HepG2 (cell line): ENCODE results near the gene ZCCHC3. TPM values are rescaled to one million over a fixed set of nuclear protein-coding genes. Genes with fewer than 3 reads are reported as not detected.

Source experiments
- ADNP ChIP-seq: sonication (generic); formaldehyde crosslinking; IDR thresholded peaks from 2 replicates; pipeline ENCODE4 v1.4.0; 2020; ENCODE audit warnings: missing genetic modification reagents
- CHD4 ChIP-seq: fragments of 200-600 bp; sonication (generic); IDR thresholded peaks from 2 replicates; pipeline ENCODE4 v1.7.0; 2017; ENCODE audit warnings: mild to moderate bottlenecking, low read length, borderline replicate concordance
- HDAC6 ChIP-seq: fragments of 200-600 bp; sonication (generic); IDR thresholded peaks from 2 replicates; pipeline ENCODE4 v1.7.0; 2017; ENCODE audit warnings: mild to moderate bottlenecking, antibody characterized with exemption, low read length, low read depth
- HMG20A ChIP-seq: IDR thresholded peaks from 2 replicates; pipeline ENCODE4 v1.6.1; 2016; ENCODE audit warnings: borderline replicate concordance
- HOXD1 ChIP-seq: sonication (generic); formaldehyde crosslinking; IDR thresholded peaks from 2 replicates; pipeline ENCODE4 v1.5.0; 2020; ENCODE audit warnings: missing genetic modification reagents
- MIER2 ChIP-seq: IDR thresholded peaks from 2 replicates; pipeline ENCODE4 v1.6.1; 2016; ENCODE audit warnings: missing biosample characterization, missing genetic modification reagents
- U2AF2 ChIP-seq: fragments of 200-400 bp; formaldehyde crosslinking; IDR thresholded peaks from 2 replicates; pipeline ENCODE4 v1.6.1; 2017; ENCODE audit warnings: low read depth, mild to moderate bottlenecking, low read length
- ZFP90 ChIP-seq: sonication (generic); formaldehyde crosslinking; IDR thresholded peaks from 2 replicates; pipeline ENCODE4 v1.8.0; 2022; ENCODE audit warnings: missing genetic modification reagents, mild to moderate bottlenecking, inconsistent platforms, borderline replicate concordance
- ZFX ChIP-seq: sonication (generic); formaldehyde crosslinking; IDR thresholded peaks from 2 replicates; pipeline ENCODE4 v1.4.0; 2020; ENCODE audit warnings: mild to moderate bottlenecking, low read depth, missing genetic modification reagents, moderate library complexity
- ZIK1 ChIP-seq: sonication (generic); formaldehyde crosslinking; IDR thresholded peaks from 2 replicates; pipeline ENCODE4 v1.5.0; 2020; ENCODE audit warnings: mild to moderate bottlenecking, low read depth, missing genetic modification reagents, borderline replicate concordance
- ZNF232 ChIP-seq: sonication (generic); formaldehyde crosslinking; IDR thresholded peaks from 2 replicates; pipeline ENCODE4 v1.4.0; 2020; ENCODE audit warnings: missing genetic modification reagents, borderline replicate concordance
- ZNF569 ChIP-seq: sonication (generic); formaldehyde crosslinking; IDR thresholded peaks from 2 replicates; pipeline ENCODE4 v1.5.0; 2020; ENCODE audit warnings: mild to moderate bottlenecking, missing genetic modification reagents, moderate library complexity, borderline replicate concordance
- ZNF589 ChIP-seq: sonication (generic); formaldehyde crosslinking; conservative IDR thresholded peaks from 2 replicates; pipeline ENCODE4 v1.8.0; 2022; ENCODE audit warnings: mild to moderate bottlenecking, moderate library complexity, missing genetic modification reagents
- ZNF616 ChIP-seq: sonication (generic); formaldehyde crosslinking; IDR thresholded peaks from 2 replicates; pipeline ENCODE4 v1.5.0; 2020; ENCODE audit warnings: low read depth, mild to moderate bottlenecking, missing genetic modification reagents
- ZNF629 ChIP-seq: sonication (generic); formaldehyde crosslinking; conservative IDR thresholded peaks from 2 replicates; pipeline ENCODE4 v1.5.0; 2020; ENCODE audit warnings: missing genetic modification reagents
- ZNF761 ChIP-seq: sonication (generic); formaldehyde crosslinking; conservative IDR thresholded peaks from 2 replicates; pipeline ENCODE4 v1.4.0; 2020; ENCODE audit warnings: mild to moderate bottlenecking, missing genetic modification reagents
- ZSCAN9 ChIP-seq: IDR thresholded peaks from 2 replicates; pipeline ENCODE4 v1.6.1; 2016; ENCODE audit warnings: borderline replicate concordance
- polyA plus RNA-seq, 8 experiments: library from polyadenylated mRNA; depleted of rRNA in 3 of 8; stranded (reverse) in 7 of 8; unstranded in 1 of 8; fragments of >200 nt; fragmentation: Illumina TruSeq in 4 of 8; extraction: Trizol in 4 of 8; gene quantifications; 2 replicates each; pipeline versions ENCODE4 v1.2.1 to v1.2.3, GENCODE V29; 2011 to 2016; ENCODE audit warnings: low read depth in 4 of 8, missing spikeins in 1 of 8, mixed read lengths in 1 of 8; ENCODE audit not compliant: insufficient read depth in 1 of 8
- total RNA-seq, 5 experiments: library from RNA; depleted of rRNA; stranded (reverse); fragments of >200 nt; fragmentation: Illumina TruSeq; extraction: Trizol; gene quantifications; 2 replicates each; pipeline ENCODE4 v1.2.3, GENCODE V29; 2016; ENCODE audit warnings: low read depth in 1 of 5
- TF ChIP-seq, protein P1 (sequence below): sonication (generic); formaldehyde crosslinking; IDR thresholded peaks from 2 replicates; pipeline ENCODE4 v1.4.0; 2020; ENCODE audit warnings: low read depth, mild to moderate bottlenecking, missing genetic modification reagents
- TF ChIP-seq, protein P2 (sequence below): sonication (generic); formaldehyde crosslinking; IDR thresholded peaks from 2 replicates; pipeline ENCODE4 v1.4.0; 2020; ENCODE audit warnings: mild to moderate bottlenecking, missing genetic modification reagents, borderline replicate concordance
- TF ChIP-seq, protein P3 (sequence below): IDR thresholded peaks from 2 replicates; pipeline ENCODE4 v1.6.1; 2016
- TF ChIP-seq, protein P4 (sequence below): sonication (generic); formaldehyde crosslinking; IDR thresholded peaks from 2 replicates; pipeline ENCODE4 v1.4.0; 2020; ENCODE audit warnings: mild to moderate bottlenecking, missing genetic modification reagents

The ZCCHC3 gene
- total and polyA plus RNA-seq, 2 of the 13 experiments (the other 11 are each of a cell fraction or from before 2014, with no cell fraction given), result 46.6 to 63.0 TPM

DNA sequence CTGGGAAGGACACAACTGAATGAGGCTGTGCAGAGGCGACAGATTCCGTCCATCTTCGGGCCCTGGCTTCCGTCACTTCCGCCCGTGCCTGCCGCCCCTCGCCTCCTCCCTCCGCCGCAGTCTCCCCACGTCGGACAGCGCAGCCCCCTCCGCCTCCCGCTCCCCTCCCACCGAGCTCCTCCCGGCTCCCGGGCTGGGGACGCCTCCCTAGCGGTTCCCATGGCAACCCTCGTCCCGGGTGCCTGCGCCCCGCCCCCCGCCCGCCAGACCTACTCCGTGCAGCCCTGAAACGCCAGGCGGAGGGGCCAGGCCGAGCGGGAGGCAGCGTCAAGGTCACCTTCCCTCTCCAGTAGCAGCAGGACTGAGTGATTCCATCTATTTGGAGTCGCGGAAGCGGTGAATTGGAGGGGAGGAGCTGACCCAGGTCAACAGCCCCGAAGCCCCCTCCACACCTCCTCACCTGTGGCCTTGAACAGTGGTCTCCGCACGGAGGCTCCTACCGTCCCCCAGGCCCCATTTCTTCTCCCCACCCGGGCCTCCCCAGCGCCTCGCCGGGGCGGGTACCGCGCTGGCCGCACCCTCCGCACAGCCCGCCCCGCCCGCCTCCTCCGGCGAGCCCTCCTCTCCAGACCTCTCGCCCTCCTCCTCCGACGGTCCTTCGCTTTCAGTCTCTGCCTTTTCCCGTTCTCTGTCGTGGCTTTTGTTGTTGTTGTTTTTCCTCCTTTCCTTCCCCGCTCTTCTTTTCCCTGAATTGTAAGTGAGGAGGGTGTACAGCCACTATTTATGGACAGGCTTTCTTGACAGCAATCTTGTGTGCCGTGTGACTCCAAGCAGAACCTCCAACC lies 50.5 kb downstream of the ZCCHC3 start (continued):
- peak; percentile 92; the same call in 1 of the 2 replicates for TF ChIP-seq ZSCAN9 (CRISPR knock-in tag)
- peak; percentile 62 for TF ChIP-seq ZNF589 (CRISPR knock-in tag)
- TF ChIP-seq, protein P1, sequence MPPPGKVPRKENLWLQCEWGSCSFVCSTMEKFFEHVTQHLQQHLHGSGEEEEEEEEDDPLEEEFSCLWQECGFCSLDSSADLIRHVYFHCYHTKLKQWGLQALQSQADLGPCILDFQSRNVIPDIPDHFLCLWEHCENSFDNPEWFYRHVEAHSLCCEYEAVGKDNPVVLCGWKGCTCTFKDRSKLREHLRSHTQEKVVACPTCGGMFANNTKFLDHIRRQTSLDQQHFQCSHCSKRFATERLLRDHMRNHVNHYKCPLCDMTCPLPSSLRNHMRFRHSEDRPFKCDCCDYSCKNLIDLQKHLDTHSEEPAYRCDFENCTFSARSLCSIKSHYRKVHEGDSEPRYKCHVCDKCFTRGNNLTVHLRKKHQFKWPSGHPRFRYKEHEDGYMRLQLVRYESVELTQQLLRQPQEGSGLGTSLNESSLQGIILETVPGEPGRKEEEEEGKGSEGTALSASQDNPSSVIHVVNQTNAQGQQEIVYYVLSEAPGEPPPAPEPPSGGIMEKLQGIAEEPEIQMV (CRISPR knock-in tag), result peak; percentile 84
- peak; percentile 87 for TF ChIP-seq MIER2
- 0 out of 2 replicates have a peak, but pooled peaks have one; percentile 32 for TF ChIP-seq ZNF761
- TF ChIP-seq CHD4, result 0 out of 2 replicates have a peak, but pooled peaks have one; percentile 15
- peak; percentile 21; the same call in 1 of the 2 replicates for TF ChIP-seq ADNP (CRISPR knock-in tag)
- peak; percentile 98 for TF ChIP-seq HOXD1 (CRISPR knock-in tag)
- TF ChIP-seq ZFP90 (CRISPR knock-in tag), result peak; percentile 97
- TF ChIP-seq ZNF232 (CRISPR knock-in tag), result peak; percentile 97; the same call in 1 of the 2 replicates
- TF ChIP-seq HDAC6, result no peak
- peak; percentile 99 for TF ChIP-seq U2AF2
- TF ChIP-seq, protein P2, sequence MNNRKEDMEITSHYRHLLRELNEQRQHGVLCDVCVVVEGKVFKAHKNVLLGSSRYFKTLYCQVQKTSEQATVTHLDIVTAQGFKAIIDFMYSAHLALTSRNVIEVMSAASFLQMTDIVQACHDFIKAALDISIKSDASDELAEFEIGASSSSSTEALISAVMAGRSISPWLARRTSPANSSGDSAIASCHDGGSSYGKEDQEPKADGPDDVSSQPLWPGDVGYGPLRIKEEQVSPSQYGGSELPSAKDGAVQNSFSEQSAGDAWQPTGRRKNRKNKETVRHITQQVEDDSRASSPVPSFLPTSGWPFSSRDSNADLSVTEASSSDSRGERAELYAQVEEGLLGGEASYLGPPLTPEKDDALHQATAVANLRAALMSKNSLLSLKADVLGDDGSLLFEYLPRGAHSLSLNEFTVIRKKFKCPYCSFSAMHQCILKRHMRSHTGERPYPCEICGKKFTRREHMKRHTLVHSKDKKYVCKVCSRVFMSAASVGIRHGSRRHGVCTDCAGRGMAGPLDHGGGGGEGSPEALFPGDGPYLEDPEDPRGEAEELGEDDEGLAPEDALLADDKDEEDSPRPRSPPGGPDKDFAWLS (CRISPR knock-in tag), result peak; percentile 56; the same call in 1 of the 2 replicates
- no peak for TF ChIP-seq ZNF616
- peak; percentile 44; the same call in 1 of the 2 replicates for TF ChIP-seq ZNF629 (CRISPR knock-in tag)
- peak; percentile 92 for TF ChIP-seq ZNF569 (CRISPR knock-in tag)
- TF ChIP-seq, protein P3, sequence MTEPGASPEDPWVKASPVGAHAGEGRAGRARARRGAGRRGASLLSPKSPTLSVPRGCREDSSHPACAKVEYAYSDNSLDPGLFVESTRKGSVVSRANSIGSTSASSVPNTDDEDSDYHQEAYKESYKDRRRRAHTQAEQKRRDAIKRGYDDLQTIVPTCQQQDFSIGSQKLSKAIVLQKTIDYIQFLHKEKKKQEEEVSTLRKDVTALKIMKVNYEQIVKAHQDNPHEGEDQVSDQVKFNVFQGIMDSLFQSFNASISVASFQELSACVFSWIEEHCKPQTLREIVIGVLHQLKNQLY, result peak; percentile 70
- peak; percentile 84 for TF ChIP-seq ZFX (CRISPR knock-in tag)
- peak; percentile 96 for TF ChIP-seq ZIK1
- peak; percentile 79 for TF ChIP-seq HMG20A
- TF ChIP-seq, protein P4, sequence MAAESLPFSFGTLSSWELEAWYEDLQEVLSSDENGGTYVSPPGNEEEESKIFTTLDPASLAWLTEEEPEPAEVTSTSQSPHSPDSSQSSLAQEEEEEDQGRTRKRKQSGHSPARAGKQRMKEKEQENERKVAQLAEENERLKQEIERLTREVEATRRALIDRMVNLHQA (CRISPR knock-in tag), result peak; percentile 86; the same call in 1 of the 2 replicates
- TF ChIP-seq, all 625 proteins: peak for 444
